HG02885 (cell line): Measurements from ENCODE around the gene NUDT5.

Experiments used
- ATAC-seq: cut with Tn5 transposase; IDR thresholded peaks from one replicate; pipeline ENCODE4 v1.9.1; 2021; ENCODE audit warnings: mild to moderate bottlenecking; ENCODE audit not compliant: unreplicated experiment, poor library complexity

The NUDT5 gene

GRCh38 chr10:12165999-12166775, 29.5 kb downstream of the NUDT5 start:
- no peak for ATAC-seq

DNA sequence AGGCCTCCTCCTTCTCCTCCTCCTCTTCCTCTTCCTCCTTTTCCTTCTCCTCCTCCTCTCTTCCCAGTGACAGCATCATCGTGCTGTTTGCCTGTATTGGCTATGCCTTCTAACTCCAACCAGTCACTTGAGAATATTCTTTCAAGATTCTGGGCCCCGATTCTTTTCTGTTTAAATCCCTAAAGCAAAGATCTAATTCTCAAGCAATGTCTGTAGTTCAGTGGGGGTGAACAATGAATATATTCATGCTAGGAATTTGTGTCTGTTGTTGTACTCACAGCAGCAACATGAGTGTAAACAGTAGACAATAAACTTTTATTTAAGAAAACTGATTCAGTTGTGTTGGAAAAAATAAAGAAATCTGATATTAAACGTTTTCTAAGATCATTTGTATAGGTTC, 30.7 kb downstream of the NUDT5 start:
- no peak for ATAC-seq

DNA sequence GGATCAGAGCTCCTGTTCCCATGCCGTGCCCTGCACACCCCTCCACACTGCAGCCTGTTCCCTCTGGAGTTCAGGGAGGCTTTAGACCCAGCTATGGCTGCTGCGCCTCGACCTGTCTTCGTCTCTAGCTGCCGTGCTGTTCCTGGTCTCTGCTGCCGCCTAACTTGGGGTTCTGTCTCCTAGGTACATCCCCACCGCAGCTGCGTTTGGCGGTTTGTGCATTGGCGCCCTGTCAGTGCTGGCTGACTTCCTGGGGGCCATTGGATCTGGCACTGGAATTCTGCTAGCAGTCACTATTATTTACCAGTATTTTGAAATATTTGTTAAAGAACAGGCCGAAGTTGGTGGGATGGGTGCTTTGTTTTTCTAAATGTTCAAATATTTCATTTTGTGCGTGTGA, 31.6 kb downstream of the NUDT5 start:
- no peak for ATAC-seq

DNA sequence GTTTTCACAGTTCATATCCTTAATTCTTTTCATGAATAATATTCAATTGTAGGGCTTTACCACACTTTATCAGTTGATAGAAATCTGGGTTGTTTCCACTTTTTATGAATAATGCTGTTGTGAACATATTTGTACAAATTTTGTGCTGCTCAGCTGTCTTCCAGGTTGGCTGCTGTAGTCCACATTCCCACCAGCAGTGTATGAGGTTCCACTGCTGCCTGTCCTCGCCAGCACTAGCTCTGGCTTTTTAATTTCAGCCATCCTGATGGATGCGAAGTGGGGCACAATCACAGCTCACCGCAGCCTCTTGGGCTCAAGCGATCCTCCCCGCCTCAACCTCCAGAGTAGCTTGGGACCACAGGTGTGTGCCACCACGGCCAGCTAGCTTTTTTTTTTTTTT, 32.8 kb downstream of the NUDT5 start:
- no peak for ATAC-seq

DNA sequence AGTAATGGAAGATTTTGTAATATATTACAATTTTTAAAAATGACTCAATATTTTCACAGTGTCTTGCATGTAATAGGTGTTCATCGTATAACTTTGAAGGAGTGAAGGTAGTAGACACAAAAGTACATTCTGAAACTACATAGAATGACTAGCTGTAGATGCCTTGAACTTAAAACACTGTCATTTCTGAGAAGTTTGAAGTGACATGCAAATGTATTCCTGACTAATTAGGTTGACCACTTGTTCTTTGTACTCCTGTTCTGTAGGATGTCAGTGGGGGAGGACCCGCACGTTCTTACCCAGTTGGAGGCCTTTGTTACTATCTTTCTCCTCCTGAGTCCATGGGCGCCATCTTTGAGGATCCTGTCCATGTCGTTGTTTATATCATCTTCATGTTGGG, 35.0 kb downstream of the NUDT5 start:
- ATAC-seq = no peak

DNA sequence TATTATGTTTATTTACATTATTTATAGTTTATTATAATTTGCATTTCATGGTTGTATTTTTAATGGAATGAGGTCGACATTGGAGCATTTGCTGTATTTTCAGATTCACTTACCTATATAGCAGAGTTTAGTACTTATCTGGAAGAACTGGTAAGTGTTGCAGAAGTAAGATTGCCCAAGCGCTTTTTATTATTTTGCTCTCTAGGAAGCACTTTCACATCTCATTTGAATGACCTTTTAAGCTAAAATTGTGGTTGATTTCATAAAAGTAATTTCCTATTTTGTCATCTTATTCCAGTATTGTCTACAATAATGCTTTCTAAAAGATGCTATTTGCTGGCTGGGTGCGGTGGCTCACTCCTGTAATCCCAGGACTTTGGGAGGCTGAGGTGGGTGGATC, 37.6 kb downstream of the NUDT5 start:
- no peak for ATAC-seq

DNA sequence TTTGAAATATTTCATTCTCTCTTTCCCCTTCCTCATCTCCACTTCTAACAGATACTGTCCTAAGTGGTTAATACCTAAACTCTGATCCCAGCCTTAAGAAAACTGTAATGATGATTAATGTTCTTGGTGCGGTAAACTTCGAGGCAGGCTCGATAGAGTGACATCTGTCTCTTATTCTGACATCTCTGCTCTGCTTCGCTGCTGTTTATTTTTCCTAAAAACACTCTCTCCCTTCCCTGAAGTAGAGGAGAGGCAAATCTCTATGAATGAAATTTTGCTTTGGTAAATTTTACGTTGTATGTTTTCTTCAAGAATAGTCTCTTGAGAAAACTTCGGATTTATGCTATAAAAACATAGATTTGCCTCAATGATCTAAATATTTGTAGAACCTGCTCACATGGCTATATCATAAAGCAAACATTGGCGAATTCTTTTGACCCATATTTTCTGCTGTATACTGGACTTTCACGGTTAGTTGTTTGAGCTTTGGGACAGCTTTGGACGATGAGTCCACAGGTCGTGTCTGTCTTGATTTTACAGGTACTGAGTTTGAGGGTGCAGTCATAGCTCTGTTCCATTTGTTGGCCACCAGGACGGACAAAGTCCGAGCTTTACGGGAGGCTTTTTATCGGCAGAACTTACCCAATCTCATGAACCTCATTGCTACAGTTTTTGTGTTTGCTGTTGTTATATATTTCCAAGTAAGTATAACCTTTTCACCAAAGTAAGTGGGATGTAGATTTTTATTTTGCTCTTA, 39.1 kb downstream of the NUDT5 start:
- no peak for ATAC-seq

- no peak for ATAC-seq
These were observed 41.2 kb downstream of the NUDT5 start for GRCh38 chr10:12154516-12154915.

GRCh38 chr10:12150163-12150562, 45.5 kb downstream of the NUDT5 start:
- ATAC-seq = no peak

DNA sequence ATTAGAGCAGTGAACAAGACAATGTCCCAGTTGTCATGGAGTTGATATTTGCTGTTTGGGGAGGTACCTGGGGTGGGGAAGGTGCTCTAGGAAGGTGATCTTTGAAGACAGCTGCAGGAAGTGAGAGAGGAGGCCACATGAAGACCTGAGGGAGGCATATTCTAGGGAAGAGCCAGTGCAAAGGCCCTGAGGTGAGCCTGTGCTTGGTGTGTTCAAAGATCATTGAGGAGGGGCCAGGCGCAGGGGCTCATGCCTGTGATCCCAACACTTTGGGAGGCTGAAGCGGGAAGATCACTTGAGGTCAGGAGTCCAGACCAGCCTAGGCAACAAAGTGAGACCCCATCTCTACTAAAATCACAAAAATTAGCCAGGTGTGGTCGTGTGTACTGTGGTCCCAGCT, 51.2 kb downstream of the NUDT5 start:
- no peak for ATAC-seq

DNA sequence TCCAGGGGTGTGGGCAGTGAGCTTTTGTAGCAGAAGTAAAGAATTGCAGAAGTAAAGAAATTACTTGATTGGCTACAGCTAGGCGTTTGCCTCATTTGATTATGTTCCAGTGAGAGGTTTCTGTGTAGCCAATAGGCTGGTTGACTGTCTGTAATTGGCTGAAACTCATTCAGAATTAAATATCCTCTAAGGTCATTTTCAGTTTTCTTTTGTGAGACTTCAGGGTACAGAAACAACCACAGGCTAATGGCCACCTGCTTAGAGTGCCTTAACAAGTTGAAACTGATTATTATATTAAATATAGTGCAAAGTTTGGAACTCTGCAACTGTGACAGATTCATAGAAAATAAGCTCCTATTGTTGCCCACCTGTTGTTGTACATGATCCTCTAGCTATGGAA, 55.7 kb downstream of the NUDT5 start:
- no peak for ATAC-seq

GRCh38 chr10:12135631-12136030, 60.1 kb downstream of the NUDT5 start:
- no peak for ATAC-seq

GRCh38 chr10:12130237-12130872, 65.3 kb downstream of the NUDT5 start:
- peak; percentile 34 for ATAC-seq

- ATAC-seq = peak; percentile 94
These were observed 66.2 kb downstream of the NUDT5 start, which contains the start of gene SEC61A2 for GRCh38 chr10:12129222-12130111. TSS of gene SEC61A2 (plus strand) at chr10:12129677. CDS start at chr10:12129788, 111 bp downstream.

GRCh38 chr10:12121673-12122072, 74.0 kb downstream of the NUDT5 start:
- peak; percentile 31 for ATAC-seq
